ENCODE measurements around the gene NUDT22.

NUDT22 gene

DNA sequence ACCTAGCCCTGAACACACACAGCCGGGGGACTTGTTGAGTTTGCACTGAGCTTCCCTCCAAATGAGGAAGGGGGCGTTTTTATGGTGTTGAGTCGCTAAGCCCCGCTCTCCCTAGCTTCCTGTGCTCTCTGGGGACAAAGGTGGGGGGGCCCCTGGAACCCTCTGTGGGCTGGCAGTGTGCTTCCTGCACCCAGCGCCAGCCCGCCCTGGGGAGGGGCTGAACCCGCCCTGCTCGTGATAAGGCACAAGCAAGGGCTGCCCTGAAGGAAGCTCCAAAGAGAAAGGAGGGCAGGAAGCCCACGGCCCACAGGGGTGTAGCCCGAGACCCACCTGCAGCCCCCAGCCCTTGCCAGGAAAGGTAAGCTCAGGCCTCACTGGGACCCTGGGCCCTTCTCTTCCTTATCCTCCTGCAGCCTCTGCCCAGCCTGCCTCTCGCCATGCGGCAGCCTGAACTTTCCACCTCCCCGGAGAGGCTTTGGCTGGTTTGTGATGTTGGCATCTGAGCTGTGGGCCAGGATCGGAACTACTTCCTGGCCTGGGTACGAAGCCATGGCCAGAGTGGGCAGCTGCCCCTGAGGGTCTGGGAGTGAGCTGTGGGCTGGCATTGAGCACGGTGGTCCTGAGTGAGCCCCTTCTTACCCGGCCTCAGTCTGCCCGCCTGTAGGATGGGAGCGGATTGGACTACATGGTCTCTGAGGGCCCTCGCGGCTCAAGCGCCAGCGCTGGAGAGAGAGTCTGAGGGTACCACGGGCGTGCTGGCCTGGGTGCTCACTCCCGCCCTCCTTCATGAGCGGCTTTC, 19.4 kb upstream of the NUDT22 start, which contains the start of gene FERMT3:
TSS of gene FERMT3 (plus strand) at position 265 of the 799 bp plus-strand sequence. CDS start 644 bp downstream, outside the sequence.
- DNase-seq (ENCODE audit: low read depth in 2 of 2), result peak; percentile 63 to 75

DNA sequence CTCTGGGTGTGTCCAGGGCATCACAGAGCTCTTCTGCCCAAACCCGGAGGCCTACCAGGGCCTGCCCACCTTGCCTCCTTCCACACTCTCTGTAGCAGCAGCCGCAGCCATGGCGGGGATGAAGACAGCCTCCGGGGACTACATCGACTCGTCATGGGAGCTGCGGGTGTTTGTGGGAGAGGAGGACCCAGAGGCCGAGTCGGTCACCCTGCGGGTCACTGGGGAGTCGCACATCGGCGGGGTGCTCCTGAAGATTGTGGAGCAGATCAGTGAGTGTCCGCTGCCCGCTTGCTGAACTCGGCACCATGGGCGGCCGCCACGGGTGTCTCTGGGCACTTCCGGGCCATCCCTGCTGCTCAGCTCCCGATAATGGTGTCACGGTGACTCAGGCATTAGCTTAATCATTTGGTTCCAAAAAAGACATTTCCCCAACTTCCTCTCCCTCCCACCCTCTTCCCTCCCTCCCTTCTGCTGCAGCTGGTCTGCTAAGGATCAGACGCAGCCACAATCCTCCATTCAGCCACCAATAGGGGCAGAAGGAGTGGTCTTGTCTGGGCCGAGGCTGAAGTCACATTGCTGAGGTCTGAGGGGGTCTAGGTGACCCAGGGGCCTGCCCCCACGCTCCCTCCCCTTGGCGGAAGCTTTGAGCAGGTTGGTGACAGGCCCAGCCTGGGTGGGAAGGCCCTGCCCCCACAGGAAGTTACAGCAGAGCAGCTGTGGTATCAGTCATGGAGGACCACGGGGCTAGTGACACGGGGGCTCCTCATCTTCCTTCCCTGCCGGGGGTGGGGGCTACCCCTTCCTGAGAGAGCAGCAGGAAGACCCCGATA, 18.6 kb upstream of the NUDT22 start:
- DNase-seq (ENCODE audit: low read depth in 2 of 2), result peak; percentile 70 to 71

DNA sequence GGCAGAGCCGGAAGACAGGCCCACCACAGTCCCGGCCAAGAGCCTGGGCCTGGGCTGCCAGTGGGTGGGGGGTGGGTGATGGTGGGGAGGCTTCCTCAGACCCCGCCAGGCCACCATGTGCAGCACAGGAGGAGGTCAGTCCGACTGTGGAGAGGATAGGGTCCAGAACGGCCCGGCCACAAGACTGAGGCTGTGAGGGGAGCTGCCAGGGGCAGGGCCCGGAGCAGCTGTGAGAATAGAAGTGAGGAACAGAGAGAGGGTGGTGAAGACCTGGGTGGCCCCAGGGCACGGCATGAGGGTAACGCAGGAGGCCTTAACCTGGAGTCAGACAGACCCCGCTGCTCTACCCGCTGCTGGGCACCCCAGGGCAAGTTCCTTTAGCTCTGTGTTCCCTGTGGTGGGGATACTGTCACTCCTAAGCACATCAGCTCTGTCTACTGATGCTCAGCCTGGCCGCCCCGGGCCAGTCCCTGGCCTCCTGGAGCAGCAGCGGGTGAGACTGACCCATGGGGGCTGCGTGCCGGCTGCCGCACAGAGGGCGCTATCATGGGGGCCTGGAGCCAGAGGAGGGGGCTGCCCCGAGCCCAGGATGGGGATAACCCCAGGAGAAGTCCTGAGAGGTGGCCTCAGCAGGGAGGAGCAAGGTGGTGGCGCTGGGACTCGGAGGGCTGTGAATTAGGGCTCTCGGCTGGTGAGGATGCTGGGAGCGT, 17.8 kb upstream of the NUDT22 start:
- no peak for DNase-seq (ENCODE audit: low read depth in 2 of 2)

DNA sequence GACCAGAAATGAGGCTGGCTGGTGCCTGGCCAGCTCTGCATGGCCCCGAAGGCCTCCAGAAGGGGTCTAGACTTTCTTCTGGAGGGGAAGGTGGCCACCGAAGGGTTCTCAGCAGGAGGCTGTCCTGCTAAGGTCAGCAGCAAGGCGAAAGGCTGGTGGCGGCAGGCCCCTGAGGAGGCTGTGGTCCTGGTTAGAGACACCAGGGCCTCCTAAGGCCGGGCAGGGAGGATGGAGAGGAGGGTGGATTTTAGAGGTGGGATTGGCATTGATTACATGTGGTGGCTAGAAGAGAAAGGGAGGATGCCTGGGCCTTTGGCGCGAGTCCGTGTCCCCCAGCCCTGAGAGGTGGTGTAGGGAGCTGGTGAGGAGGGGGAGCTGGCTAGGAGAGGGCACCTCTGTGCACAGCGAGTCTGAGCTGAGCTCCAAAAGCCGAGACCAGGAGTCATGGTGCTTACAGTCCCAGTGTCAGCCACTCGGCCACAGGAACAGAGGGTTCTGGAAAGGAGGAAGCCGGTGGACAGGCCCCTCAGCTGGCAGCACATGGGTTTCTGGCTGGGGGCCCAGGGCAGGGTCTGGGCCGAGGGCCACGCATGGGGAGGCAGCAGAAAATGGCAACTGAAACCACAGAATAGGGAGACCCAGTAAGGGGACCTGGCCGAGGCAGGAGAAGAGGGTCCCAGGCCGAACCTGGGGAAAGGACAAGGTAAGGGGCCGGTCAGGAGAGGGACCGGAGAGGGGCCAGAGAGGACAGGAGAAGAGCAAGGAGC, 17.1 kb upstream of the NUDT22 start:
- DNase-seq (ENCODE audit: low read depth in 2 of 2), result no peak

DNA sequence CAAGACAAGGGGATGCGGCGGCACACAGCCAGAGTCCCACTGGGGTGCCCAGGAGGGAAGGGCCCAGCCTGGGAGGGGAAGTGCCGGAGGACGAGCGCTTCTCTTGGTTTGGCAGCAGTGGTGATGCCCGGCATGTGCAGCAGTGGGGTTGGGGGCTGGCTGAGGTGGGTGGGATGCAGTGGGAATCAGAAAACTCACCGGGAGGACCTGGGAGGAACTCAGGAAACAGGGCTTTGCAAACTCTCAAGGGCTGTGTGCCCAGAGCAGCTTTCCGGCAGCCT, 16.6 kb upstream of the NUDT22 start:
- no peak for DNase-seq (ENCODE audit: low read depth in 2 of 2)

DNA sequence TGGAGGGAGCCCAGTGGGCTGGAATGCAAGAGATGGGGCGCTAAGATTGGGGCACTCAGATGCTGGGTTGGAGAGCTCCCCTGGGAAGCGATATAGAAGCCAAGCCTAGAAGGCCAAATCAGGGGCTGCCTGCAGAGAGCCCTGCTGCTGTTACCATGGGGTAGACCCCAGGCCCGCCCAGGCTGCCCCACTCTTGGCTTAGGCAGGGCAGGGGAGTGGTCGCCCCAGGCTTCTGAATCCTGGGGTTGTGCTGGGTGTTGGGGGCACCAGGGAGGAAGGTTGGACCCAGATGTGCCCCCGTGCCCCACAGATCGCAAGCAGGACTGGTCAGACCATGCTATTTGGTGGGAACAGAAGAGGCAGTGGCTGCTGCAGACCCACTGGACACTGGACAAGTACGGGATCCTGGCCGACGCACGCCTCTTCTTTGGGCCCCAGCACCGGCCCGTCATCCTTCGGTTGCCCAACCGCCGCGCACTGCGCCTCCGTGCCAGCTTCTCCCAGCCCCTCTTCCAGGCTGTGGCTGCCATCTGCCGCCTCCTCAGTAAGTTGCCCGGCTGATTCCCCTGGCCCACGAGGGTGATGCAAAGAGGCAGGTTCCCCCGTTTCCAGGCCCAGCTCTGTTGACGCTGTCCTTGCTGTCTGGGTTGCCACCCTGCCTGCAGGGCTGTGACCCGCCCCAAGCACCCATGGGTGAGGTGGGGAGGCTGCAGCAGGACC, 15.6 kb upstream of the NUDT22 start:
- DNase-seq (ENCODE audit: low read depth in 2 of 2), result no peak

DNA sequence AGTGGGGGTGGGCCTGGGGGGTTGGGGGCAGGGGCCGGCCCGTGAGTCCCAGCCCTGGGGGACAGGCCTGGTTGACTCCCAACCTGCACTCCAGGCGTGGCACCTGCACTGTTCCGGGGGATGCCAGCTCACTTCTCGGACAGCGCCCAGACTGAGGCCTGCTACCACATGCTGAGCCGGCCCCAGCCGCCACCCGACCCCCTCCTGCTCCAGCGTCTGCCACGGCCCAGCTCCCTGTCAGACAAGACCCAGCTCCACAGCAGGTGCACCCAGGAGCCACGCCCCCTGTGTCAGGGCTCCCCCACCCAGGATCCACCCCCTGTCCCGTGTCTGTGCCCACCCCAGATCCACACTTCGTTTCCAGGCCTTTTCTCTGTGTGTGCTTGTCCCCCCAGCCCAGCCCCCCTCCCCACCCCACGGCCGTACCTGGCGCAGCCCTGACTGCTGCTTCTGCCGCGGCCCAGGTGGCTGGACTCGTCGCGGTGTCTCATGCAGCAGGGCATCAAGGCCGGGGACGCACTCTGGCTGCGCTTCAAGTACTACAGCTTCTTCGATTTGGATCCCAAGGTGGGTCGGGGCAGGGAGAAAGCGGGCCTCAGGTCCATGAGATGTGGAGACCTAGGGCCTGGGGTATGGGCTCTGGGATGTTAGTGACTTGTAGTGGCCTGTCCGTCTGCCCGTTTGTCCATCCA, 14.7 kb upstream of the NUDT22 start:
- DNase-seq (ENCODE audit: low read depth in 2 of 2), result no peak

DNA sequence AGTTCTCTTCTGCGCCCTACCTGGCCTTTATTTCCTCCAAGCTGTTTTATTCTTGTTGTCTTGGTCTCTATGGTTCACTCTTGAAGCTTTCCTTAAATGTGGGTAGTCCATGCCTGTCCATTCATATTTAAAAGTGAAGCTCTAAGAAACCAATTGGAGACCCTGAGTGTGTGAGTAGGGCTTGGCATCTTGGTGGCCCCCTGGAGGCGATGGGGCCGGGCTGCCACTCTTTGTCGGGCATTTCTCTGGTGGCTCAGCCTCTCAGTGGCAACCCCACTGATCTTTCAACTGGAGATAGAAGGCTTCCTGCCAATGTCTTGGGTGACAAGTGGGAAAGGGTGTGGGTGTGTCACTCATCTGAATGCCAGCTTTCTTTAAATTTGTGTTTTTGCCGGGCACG, 9.2 kb upstream of the NUDT22 start:
- no peak for DNase-seq (ENCODE audit: low read depth in 2 of 2)

DNA sequence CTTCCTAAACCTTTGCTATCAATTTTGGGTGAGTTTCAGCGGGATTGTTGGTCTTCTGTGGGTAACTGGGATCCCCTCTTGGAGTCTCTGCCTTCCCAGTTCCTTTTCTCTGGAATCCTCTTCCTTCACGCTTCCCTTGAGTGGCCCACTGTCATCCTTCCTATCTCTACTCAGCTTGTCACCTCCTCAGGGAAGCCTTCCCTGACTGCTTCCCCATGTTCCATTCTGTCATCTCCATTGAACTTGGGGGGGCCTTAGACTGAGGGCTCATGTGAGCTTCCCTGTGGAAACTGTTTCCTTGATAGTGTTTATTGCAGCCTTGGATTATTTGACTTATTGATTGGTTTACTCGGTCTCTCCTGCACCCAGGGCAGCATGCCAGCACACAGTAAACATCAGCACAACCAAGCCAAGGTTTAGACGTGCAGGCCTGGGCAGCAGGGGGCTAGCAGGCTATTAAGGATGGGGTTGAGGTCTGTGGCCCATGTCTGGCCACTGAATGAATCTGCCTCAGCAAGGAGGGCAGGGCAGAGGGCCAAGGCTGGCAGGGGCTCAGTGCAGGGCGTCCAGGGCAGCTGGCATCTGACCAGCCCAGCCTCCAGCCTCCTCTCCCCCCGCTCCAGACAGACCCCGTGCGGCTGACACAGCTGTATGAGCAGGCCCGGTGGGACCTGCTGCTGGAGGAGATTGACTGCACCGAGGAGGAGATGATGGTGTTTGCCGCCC, 7.3 kb upstream of the NUDT22 start:
- DNase-seq (ENCODE audit: low read depth in 2 of 2), result no peak

DNA sequence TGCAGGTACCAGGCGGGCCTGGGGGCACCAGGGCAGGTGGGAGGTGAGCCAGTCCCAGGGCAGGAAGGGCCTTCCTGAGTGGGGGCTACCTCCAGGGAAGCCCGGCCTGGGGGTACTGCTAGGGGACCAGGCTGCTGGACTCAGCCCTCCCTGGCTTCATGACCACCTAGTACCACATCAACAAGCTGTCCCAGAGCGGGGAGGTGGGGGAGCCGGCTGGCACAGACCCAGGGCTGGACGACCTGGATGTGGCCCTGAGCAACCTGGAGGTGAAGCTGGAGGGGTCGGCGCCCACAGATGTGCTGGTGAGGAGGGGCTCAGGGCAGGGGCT, 6.8 kb upstream of the NUDT22 start:
- DNase-seq (ENCODE audit: low read depth in 2 of 2), result no peak

DNA sequence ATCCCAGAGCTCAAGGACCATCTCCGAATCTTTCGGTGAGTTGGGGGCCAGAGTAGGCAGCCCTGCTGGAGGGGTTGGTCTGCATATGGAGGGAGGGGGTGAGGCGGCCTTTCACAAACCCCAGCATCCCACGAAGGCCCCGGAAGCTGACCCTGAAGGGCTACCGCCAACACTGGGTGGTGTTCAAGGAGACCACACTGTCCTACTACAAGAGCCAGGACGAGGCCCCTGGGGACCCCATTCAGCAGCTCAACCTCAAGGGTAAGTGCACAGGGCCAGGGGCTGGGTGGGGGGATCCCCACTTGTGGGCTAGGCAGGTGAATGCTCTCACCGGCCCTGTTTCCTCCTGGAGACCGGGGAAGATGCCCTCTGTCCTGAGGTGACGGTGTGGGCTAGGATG, 6.3 kb upstream of the NUDT22 start:
- no peak for DNase-seq (ENCODE audit: low read depth in 2 of 2)

DNA sequence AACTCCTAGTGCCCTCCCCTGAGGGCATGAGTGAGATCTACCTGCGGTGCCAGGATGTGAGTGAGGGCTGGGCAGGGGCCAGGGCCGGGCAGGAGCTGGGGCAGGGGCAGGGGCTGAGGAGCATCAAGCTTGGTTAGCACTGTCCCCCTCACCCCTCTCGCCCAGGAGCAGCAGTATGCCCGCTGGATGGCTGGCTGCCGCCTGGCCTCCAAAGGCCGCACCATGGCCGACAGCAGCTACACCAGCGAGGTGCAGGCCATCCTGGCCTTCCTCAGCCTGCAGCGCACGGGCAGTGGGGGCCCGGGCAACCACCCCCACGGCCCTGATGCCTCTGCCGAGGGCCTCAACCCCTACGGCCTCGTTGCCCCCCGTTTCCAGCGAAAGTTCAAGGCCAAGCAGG, 5.8 kb upstream of the NUDT22 start:
- no peak for DNase-seq (ENCODE audit: low read depth in 2 of 2)

DNA sequence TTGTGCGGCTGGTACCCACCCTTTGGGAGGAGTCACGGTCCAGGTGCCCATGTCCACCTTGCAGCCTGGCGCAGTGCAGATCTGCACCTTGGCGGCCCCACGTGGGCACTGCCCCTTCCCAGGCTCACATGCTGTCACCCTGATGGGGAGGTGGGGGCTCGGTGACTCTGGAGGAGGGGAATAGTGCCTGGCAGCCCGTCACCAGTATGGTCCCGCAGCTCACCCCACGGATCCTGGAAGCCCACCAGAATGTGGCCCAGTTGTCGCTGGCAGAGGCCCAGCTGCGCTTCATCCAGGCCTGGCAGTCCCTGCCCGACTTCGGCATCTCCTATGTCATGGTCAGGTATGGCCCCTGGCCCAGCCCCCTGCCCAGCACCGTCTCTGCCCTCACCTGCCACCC, 5.3 kb upstream of the NUDT22 start:
- DNase-seq (ENCODE audit: low read depth in 2 of 2), result no peak

DNA sequence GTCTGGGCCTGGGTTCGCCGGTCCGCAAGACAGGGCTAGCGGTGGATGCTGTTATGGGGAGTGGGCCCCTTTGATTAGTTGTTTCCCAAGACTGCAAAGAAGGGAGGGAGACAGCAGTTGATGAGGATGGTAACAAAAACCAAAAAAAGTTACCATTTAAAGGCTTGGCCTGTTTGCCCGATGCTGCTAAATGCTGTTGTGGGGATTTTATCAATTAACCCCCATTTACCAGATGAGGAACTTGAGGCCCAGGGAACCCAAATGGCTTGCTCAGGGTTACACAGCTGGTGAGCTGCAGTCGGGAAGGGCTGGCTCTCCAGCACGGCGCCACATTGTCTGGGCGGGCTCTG, 3.4 kb upstream of the NUDT22 start:
- DNase-seq (ENCODE audit: low read depth in 2 of 2), result no peak

DNA sequence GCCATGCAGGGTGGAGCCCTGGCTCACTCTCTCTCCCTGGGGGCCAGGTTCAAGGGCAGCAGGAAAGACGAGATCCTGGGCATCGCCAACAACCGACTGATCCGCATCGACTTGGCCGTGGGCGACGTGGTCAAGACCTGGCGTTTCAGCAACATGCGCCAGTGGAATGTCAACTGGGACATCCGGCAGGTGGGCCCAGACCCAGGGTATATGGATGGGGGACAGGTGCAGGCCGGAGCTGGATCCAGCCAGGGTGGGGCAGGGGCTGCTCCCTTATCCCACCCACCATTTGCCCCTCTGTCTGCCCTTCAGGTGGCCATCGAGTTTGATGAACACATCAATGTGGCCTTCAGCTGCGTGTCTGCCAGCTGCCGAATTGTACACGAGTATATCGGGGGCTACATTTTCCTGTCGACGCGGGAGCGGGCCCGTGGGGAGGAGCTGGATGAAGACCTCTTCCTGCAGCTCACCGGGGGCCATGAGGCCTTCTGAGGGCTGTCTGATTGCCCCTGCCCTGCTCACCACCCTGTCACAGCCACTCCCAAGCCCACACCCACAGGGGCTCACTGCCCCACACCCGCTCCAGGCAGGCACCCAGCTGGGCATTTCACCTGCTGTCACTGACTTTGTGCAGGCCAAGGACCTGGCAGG, 2.9 kb upstream of the NUDT22 start:
- no peak for DNase-seq (ENCODE audit: low read depth in 2 of 2)

DNA sequence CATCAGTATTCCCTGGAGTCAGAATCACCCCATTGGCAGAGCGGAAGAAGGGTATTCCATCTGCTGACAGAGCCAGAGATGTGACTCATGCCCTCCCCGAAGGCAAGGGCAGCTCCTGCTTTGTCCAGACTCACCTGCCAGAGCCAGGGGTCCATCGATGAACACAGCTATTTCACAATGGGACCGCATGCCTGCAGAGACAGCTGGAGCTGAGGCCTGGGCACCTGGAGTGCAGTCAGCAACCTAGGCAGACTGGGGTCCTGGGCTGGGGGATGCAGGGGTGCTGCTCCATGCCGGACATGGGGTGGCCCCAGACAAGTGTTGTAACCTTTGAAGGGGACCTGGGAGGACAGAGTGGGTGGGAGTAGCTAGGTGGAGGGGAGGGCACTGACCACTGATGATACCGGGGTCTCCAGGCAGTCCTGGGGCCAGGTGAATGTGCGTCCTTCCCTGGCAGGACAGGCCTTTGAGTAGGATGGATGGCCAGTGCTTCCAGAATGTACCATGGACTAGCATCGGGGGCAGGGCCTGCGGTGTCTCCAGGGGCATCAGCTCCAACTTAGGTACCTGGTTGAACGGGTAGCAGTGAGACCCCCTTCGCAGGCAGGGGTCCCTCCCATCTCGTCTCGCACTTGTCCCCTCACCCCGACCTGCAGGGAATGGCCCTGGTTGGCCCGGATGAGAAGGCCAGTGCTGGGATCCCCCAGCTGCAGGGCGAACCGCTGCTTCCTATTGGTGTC, 1.8 kb upstream of the NUDT22 start:
- DNase-seq (ENCODE audit: low read depth in 2 of 2), result no peak

DNA sequence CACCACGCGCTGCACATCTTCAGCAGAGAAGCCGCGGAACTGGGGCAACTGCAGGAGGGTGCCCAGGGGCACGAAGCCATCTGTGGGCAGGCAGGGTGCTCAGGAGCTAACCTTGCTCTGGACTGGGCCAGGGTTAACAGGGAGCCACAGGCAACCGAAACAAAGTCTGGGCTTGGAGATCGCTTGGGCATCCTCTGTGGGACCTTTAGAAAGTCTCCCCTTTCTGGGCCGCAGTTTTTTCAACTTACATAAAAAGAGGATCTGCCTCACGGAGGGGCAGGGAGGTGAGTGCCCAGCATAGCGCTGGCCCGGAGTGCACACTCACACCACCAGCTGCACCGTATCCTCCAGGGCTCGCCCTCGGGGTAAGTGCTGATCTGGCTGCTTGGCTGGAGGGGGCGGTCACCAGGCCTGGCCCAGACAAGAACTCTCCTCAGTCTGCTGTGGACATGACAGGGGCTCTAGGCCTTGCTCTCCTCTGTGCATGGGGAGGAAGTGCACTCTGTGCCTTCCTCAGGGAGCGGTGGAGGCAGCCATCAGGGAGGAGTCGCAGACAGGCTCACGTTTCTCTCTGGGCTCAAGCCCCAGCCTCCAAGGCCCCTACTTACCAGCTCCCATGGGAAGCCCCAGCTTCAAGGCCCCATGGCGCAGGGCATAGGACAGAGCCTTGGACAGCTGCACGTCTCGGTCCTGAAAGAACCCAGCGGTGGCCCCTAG, 1.0 kb upstream of the NUDT22 start:
- DNase-seq (ENCODE audit: low read depth in 2 of 2), result no peak

DNA sequence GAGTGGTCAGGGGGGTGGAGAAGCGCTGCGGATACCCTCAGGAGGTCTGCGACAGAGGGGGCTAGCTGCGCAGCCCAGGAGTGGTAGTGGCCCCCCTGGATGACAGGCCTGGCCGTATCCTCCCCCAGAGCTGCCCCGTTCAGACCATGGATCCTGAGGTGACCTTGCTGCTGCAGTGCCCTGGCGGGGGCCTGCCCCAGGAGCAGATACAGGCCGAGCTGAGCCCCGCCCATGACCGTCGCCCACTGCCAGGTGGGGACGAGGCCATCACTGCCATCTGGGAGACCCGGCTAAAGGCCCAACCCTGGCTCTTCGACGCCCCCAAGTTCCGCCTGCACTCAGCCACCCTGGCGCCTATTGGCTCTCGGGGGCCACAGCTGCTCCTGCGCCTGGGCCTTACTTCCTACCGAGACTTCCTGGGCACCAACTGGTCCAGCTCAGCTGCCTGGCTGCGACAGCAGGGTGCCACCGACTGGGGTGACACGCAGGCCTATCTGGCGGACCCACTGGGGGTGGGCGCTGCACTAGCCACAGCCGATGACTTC, 505 bp downstream of the NUDT22 start:
- DNase-seq (ENCODE audit: low read depth in 2 of 2), result peak in 1 of 2 donors; percentile 47

Data from stimulated activated CD4-positive, alpha-beta T cell treated with anti-CD3 and anti-CD28 coated beads, Interleukin-1b, Interleukin-23, amount 100 ng/mL, for 4 hours (primary cell).